GM12878 (cell line): ENCODE data around the gene FOXK1. TPM values are rescaled to one million over a fixed set of nuclear protein-coding genes. Genes with fewer than 3 reads are reported as not detected.
A peak's percentile ranks its signal among the peaks of the same experiment; 100 is the strongest.

Experiments
- ATAC-seq: fragments of 200-7000 bp; cut with Tn5 transposase; 3 replicates; pipeline ENCODE4 v1.9.1; 2020; ENCODE audit warnings: mild to moderate bottlenecking, moderate library complexity
- BruUV-seq: library from RNA; stranded (reverse); fragments of 400-500 nt; replicated peaks from 2 replicates; lab custom pipeline; 2021; lab: Mats Ljungman, UMichigan
- CTCF ChIA-PET: fragments of 300-600 bp; sonication (Branson Sonifier 250); formaldehyde crosslinking; extraction: SDS; loops from one replicate; lab custom pipeline; 2021; ENCODE audit warnings: inconsistent platforms; lab: Yijun Ruan, JAX
- POLR2A ChIA-PET: fragments of 350-600 bp; formaldehyde crosslinking; extraction: SDS; loops from one replicate; lab custom pipeline; 2021; ENCODE audit warnings: inconsistent platforms; lab: Charles Lee
- RAD21 ChIA-PET: fragments of 300-600 bp; sonication (Branson Sonifier 250); formaldehyde crosslinking; loops from one replicate; lab custom pipeline; 2023; ENCODE audit warnings: antibody characterized with exemption; ENCODE audit not compliant: unreplicated experiment; lab: Charles Lee
- SMC1A ChIA-PET: fragments of 300-600 bp; sonication (Branson Sonifier 250); formaldehyde crosslinking; loops from one replicate; lab custom pipeline; 2023; ENCODE audit not compliant: unreplicated experiment, uncharacterized antibody; lab: Charles Lee
- DNase-seq: peaks from one replicate; pipeline ENCODE4 v3.0.0-alpha.2; 2011; ENCODE audit warnings: low read depth, low spot score
- FAIRE-seq: peaks from 3 replicates; lab custom pipeline; 2011; peaks lifted over from hg19 to GRCh38; lab: Jason Lieb, UNC
- H2AFZ ChIP-seq: 2 replicates; pipeline ENCODE4 v1.6.0; 2011; ENCODE audit warnings: low read depth, low read length, control low read depth; ENCODE audit not compliant: control insufficient read depth
- H3K27ac ChIP-seq: 2 replicates; pipeline ENCODE4 v1.5.1; 2011; ENCODE audit warnings: control low read depth; ENCODE audit not compliant: control insufficient read depth, insufficient read depth
- H3K27me3 ChIP-seq, 2 experiments: replicated peaks in 1 of 2; 2 replicates each; pipeline versions ENCODE4 v1.6.0 to v1.6.1; 2011; ENCODE audit warnings: low read length in 1 of 2; ENCODE audit not compliant: control insufficient read depth in 2 of 2, insufficient read depth in 2 of 2
- H3K36me3 ChIP-seq, 2 experiments: 2 replicates each; pipeline ENCODE4 v1.5.1; 2011; ENCODE audit warnings: low read length in 1 of 2; ENCODE audit not compliant: control insufficient read depth in 2 of 2, insufficient read depth in 2 of 2
- H3K4me1 ChIP-seq: 2 replicates; pipeline ENCODE4 v1.6.1; 2011; ENCODE audit warnings: mild to moderate bottlenecking, low read length, moderate library complexity, mixed read lengths; ENCODE audit not compliant: control insufficient read depth, insufficient read depth
- H3K4me2 ChIP-seq: 2 replicates; pipeline ENCODE4 v1.6.0; 2011; ENCODE audit warnings: control low read depth; ENCODE audit not compliant: control insufficient read depth, insufficient read depth
- H3K4me3 ChIP-seq: fragments of 200-600 bp; sonication (generic); 2 replicates; pipeline ENCODE4 v1.5.1; 2016
- H3K79me2 ChIP-seq: 2 replicates; pipeline ENCODE4 v1.6.0; 2011; ENCODE audit warnings: low read length; ENCODE audit not compliant: control insufficient read depth, insufficient read depth
- H3K9ac ChIP-seq: 2 replicates; pipeline ENCODE4 v1.8.0; 2011; ENCODE audit warnings: low read length, control low read depth, mixed read lengths; ENCODE audit not compliant: control insufficient read depth, insufficient read depth
- H3K9me3 ChIP-seq: replicated peaks from 3 replicates; pipeline ENCODE4 v1.5.1; 2011; ENCODE audit warnings: mild to moderate bottlenecking, low read length; ENCODE audit not compliant: control insufficient read depth, insufficient read depth
- H4K20me1 ChIP-seq: 2 replicates; pipeline ENCODE4 v1.6.0; 2011; ENCODE audit not compliant: control insufficient read depth, insufficient read depth
- ATF7 ChIP-seq: fragments of 450-650 bp; IDR thresholded peaks from 2 replicates; pipeline ENCODE4 v1.6.1; 2016; ENCODE audit warnings: low read depth, mild to moderate bottlenecking
- BACH1 ChIP-seq: fragments of 450-650 bp; IDR thresholded peaks from 2 replicates; pipeline ENCODE4 v1.6.1; 2017; ENCODE audit warnings: mild to moderate bottlenecking, borderline replicate concordance
- BHLHE40 ChIP-seq, 2 experiments: fragments of 450-650 bp in 1 of 2; IDR thresholded peaks; 2 replicates each; pipeline ENCODE4 v1.6.1; 2011 to 2017; ENCODE audit warnings: low read depth in 2 of 2, borderline replicate concordance in 1 of 2, improper control_type of control experiment in 1 of 2, low read length in 1 of 2, mild to moderate bottlenecking in 1 of 2
- CHD4 ChIP-seq: fragments of 200-600 bp; sonication (generic); IDR thresholded peaks from 2 replicates; pipeline ENCODE4 v1.6.1; 2016; ENCODE audit warnings: mild to moderate bottlenecking
- FOXM1 ChIP-seq: IDR thresholded peaks from 2 replicates; pipeline ENCODE4 v1.6.1; 2012; ENCODE audit warnings: low read depth, mild to moderate bottlenecking, inconsistent platforms, low read length, moderate library complexity
- IKZF1 ChIP-seq: fragments of 450-650 bp; conservative IDR thresholded peaks from 2 replicates; pipeline ENCODE4 v1.6.1; 2017; ENCODE audit warnings: antibody characterized with exemption, mild to moderate bottlenecking
- POLR2AphosphoS2 ChIP-seq: IDR thresholded peaks from 2 replicates; pipeline ENCODE4 v1.6.1; 2011; ENCODE audit warnings: low read depth, mild to moderate bottlenecking, low read length, improper control_type of control experiment, moderate library complexity
- POLR2AphosphoS5 ChIP-seq: IDR thresholded peaks from 2 replicates; pipeline ENCODE4 v1.6.1; 2011; ENCODE audit warnings: mild to moderate bottlenecking, low read length, inconsistent platforms
- RAD21 ChIP-seq: IDR thresholded peaks from 2 replicates; pipeline ENCODE4 v1.6.1; 2011; ENCODE audit warnings: mild to moderate bottlenecking, low read depth, low read length, moderate library complexity; ENCODE audit not compliant: insufficient read depth
- RELA ChIP-seq: fragments of 450-650 bp; IDR thresholded peaks from 2 replicates; pipeline ENCODE4 v1.8.0; 2014; ENCODE audit warnings: borderline replicate concordance; ENCODE audit not compliant: partially characterized antibody
- RUNX3 ChIP-seq: IDR thresholded peaks from 2 replicates; pipeline ENCODE4 v1.6.1; 2012; ENCODE audit warnings: low read length, inconsistent platforms
- TAF1 ChIP-seq: IDR thresholded peaks from 2 replicates; pipeline ENCODE4 v1.6.1; 2011; ENCODE audit warnings: mild to moderate bottlenecking, low read depth, low read length, borderline replicate concordance
- ZNF207 ChIP-seq: fragments of 450-650 bp; IDR thresholded peaks from 2 replicates; pipeline ENCODE4 v1.6.1; 2014; ENCODE audit warnings: antibody characterized with exemption, mild to moderate bottlenecking, borderline replicate concordance
- WGBS: methylation state at CpG from one replicate; pipeline ENCODE4 v1.1.6; 2016; ENCODE audit warnings: low lambda C conversion rate; ENCODE audit not compliant: insufficient replicate concordance, insufficient coverage; ENCODE audit errors: missing lambda C conversion rate; 5-methylcytosine and 5-hydroxymethylcytosine counted together
- in situ Hi-C: fragments of 300-500 bp; cut with MboI; formaldehyde crosslinking; loops from 9 replicates; pipeline ENCODE4 v1.14.3; 2018; ENCODE audit warnings: mixed read lengths
- intact Hi-C: fragments of 100-400 bp; cut with micrococcal nuclease; formaldehyde crosslinking; loops from one replicate; pipeline ENCODE4 v1.14.2; 2022; ENCODE audit not compliant: unreplicated experiment
- polyA plus RNA-seq, 11 experiments: library from polyadenylated mRNA; depleted of rRNA in 4 of 11; unstranded in 6 of 11; stranded (reverse) in 5 of 11; fragments of >200 nt; fragmentation: Nextera tagmentation in 4 of 11; fragmentation: Illumina TruSeq in 1 of 11; extraction: Ambion mirVana in 4 of 11; extraction: Trizol in 1 of 11; gene quantifications; 1 replicate in 1 of 11; 2 replicates in 10 of 11; pipeline versions ENCODE4 v1.2.1 to v1.2.3, GENCODE V29; 2011 to 2016; ENCODE audit warnings: inconsistent platforms in 2 of 11, missing spikeins in 2 of 11, low read depth in 1 of 11
- total RNA-seq, 4 experiments: library from RNA; depleted of rRNA in 3 of 4; stranded (reverse); fragments of >200 nt in 3 of 4; fragmentation: Illumina TruSeq in 1 of 4; extraction: Trizol in 1 of 4; gene quantifications; 2 replicates each; pipeline versions ENCODE4 v1.2.1 to v1.2.3, GENCODE V29; 2013 to 2021
- TF ChIP-seq, protein P1 (sequence below): IDR thresholded peaks from 2 replicates; pipeline ENCODE4 v1.6.1; 2012; ENCODE audit warnings: low read length, inconsistent platforms
- TF ChIP-seq, protein P2 (sequence below): fragments of 450-650 bp; IDR thresholded peaks from 2 replicates; pipeline ENCODE4 v1.6.1; 2016; ENCODE audit warnings: mild to moderate bottlenecking
- TF ChIP-seq, protein P3 (sequence below): fragments of 450-650 bp; IDR thresholded peaks from 2 replicates; pipeline ENCODE4 v1.6.1; 2017; ENCODE audit warnings: mild to moderate bottlenecking, low read depth, inconsistent platforms; ENCODE audit not compliant: poor library complexity, severe bottlenecking
- TF ChIP-seq, protein P4 (sequence below): fragments of 450-650 bp; IDR thresholded peaks from 2 replicates; pipeline ENCODE4 v1.6.1; 2017; ENCODE audit warnings: borderline replicate concordance

Gene FOXK1
- total and polyA plus RNA-seq, 10 of the 15 experiments (the other 5 are each of a cell fraction or from before 2014, with no cell fraction given) = 0.24 to 31.8 (median 4.5) TPM

DNA sequence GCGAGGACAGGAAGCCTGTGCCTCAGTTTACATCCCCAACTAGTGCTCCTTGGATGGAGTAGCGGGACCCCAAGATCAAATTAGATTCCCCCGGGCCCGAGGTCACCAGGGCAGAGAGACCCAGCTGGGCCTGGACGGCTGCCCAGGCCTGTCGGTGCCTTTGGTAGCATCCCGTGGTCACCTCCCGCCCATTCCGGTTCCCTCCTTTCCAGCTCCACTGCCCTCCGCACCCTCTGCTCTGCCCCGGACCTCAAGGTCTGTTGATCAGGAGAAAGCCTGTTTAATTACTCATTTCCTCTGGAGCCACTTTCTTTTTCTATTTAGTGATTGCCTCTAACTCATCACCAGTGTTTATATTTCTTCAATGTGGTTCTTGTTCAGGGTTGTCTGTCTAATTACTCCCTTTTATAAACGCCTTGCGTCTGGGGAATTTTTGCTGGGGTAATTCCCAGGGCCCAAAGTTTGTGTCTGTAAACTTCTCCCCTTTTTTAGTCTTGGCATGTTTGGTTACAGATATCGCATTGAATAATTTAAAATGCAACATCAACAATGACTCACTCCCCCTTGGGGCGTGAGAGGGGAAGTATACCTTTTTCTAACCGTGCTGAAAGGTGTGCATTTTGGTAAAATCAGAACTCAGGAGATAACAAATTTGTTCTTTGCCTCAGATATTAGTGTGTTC is 1.9 kb downstream of the FOXK1 start:
- H3K4me3 ChIP-seq = peak overlapping the region; percentile 95
- intact Hi-C loops (loop anchor here (1.0 to 2.0 kb wide), 3 partner anchors 41 to 73 kb away; no protein-coding TSS in a partner anchor), in situ Hi-C loops (no loop called here)
- H3K79me2 ChIP-seq = peaks cover 57% of the 10 kb centered on the region
- 0% methylated on average over 16 of the region's 16 CpGs for WGBS
- H3K36me3 ChIP-seq = no peaks in the 10 kb centered on the region
- FAIRE-seq (peak; percentile 77), DNase-seq (peak; percentile 52), ATAC-seq (peak; percentile 64)
- no peaks in the 10 kb centered on the region for H3K9me3 ChIP-seq
- ChIA-PET POLR2A (interaction anchor here (0.6 to 3.2 kb wide), 4 partner anchors 35 to 1797 kb away, joined by 3 to 24 read pairs (median 10); no protein-coding TSS in a partner anchor), CTCF (interaction anchor here (0.7 to 1.7 kb wide), 4 partner anchors 29 to 63 kb away, joined by 3 to 6 read pairs (median 3); no protein-coding TSS in a partner anchor), RAD21 (interaction anchor here (0.6 to 2.7 kb wide), 7 partner anchors 41 to 69 kb away, joined by 3 to 14 read pairs (median 4); no protein-coding TSS in a partner anchor), SMC1A (interaction anchor here (0.5 to 2.2 kb wide), 5 partner anchors 29 to 64 kb away, joined by 3 to 4 read pairs (median 3); no protein-coding TSS in a partner anchor)
- H3K4me1 ChIP-seq = peaks cover 16% of the 10 kb centered on the region
- peak overlapping the region; percentile 95 for H3K9ac ChIP-seq
- no peaks in the 10 kb centered on the region for H3K27me3 ChIP-seq
- H3K27ac ChIP-seq = peak overlapping the region; percentile 95
- peak overlapping the region; percentile 96 for H3K4me2 ChIP-seq
- BruUV-seq = no TSS peak
- H4K20me1 ChIP-seq = no peaks in the 10 kb centered on the region
- H2AFZ ChIP-seq = peak overlapping the region; percentile 1; the same call in 1 of the 2 replicates
- TF ChIP-seq IKZF1 (peak; percentile 47; the same call in 1 of the 2 replicates), FOXM1 (peak; percentile 28; the same call in 1 of the 2 replicates), POLR2AphosphoS5 (peak; percentile 56; the same call in 1 of the 2 replicates), ZNF207 (no peak), BACH1 (no peak), RAD21 (peak; percentile 34; the same call in 1 of the 2 replicates), POLR2AphosphoS2 (no peak), RELA (peak; percentile 54), RUNX3 (peak; percentile 62), TAF1 (no peak), ATF7 (0 out of 2 replicates have a peak, but pooled peaks have one; percentile 25), BHLHE40 (IDR thresholded peaks at IDR 0.05; ENCODE audit: borderline replicate concordance in 1 of 2, low read depth in 2 of 2, low read length in 1 of 2) (peak; percentile 27 to 40; a peak in 2 of 4 replicates), CHD4 (no peak)
- TF ChIP-seq, protein P1, sequence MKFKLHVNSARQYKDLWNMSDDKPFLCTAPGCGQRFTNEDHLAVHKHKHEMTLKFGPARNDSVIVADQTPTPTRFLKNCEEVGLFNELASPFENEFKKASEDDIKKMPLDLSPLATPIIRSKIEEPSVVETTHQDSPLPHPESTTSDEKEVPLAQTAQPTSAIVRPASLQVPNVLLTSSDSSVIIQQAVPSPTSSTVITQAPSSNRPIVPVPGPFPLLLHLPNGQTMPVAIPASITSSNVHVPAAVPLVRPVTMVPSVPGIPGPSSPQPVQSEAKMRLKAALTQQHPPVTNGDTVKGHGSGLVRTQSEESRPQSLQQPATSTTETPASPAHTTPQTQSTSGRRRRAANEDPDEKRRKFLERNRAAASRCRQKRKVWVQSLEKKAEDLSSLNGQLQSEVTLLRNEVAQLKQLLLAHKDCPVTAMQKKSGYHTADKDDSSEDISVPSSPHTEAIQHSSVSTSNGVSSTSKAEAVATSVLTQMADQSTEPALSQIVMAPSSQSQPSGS = no peak
- TF ChIP-seq, protein P2, sequence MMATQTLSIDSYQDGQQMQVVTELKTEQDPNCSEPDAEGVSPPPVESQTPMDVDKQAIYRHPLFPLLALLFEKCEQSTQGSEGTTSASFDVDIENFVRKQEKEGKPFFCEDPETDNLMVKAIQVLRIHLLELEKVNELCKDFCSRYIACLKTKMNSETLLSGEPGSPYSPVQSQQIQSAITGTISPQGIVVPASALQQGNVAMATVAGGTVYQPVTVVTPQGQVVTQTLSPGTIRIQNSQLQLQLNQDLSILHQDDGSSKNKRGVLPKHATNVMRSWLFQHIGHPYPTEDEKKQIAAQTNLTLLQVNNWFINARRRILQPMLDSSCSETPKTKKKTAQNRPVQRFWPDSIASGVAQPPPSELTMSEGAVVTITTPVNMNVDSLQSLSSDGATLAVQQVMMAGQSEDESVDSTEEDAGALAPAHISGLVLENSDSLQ = peak; percentile 7; the same call in 1 of the 2 replicates
- TF ChIP-seq, protein P3, sequence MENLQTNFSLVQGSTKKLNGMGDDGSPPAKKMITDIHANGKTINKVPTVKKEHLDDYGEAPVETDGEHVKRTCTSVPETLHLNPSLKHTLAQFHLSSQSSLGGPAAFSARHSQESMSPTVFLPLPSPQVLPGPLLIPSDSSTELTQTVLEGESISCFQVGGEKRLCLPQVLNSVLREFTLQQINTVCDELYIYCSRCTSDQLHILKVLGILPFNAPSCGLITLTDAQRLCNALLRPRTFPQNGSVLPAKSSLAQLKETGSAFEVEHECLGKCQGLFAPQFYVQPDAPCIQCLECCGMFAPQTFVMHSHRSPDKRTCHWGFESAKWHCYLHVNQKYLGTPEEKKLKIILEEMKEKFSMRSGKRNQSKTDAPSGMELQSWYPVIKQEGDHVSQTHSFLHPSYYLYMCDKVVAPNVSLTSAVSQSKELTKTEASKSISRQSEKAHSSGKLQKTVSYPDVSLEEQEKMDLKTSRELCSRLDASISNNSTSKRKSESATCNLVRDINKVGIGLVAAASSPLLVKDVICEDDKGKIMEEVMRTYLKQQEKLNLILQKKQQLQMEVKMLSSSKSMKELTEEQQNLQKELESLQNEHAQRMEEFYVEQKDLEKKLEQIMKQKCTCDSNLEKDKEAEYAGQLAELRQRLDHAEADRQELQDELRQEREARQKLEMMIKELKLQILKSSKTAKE = peak; percentile 84
- TF ChIP-seq, protein P4, sequence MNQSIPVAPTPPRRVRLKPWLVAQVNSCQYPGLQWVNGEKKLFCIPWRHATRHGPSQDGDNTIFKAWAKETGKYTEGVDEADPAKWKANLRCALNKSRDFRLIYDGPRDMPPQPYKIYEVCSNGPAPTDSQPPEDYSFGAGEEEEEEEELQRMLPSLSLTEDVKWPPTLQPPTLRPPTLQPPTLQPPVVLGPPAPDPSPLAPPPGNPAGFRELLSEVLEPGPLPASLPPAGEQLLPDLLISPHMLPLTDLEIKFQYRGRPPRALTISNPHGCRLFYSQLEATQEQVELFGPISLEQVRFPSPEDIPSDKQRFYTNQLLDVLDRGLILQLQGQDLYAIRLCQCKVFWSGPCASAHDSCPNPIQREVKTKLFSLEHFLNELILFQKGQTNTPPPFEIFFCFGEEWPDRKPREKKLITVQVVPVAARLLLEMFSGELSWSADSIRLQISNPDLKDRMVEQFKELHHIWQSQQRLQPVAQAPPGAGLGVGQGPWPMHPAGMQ = no peak
